Kidney (tissue), 14 donors: ENCODE results near the gene NAP1L5. TPM values are rescaled to one million over a fixed set of nuclear protein-coding genes. Genes with fewer than 3 reads are reported as not detected.

Experiments
- DNase-seq, 5 donors: peaks; one replicate each; pipeline ENCODE4 v3.0.0-alpha.2; 2013 to 2020
- FAIRE-seq: peaks from 2 replicates; lab custom pipeline; 2012; peaks lifted over from hg19 to GRCh38; lab: Jason Lieb, UNC
- H3K27ac ChIP-seq, 2 donors: one replicate each; pipeline ENCODE4 v1.7.0; 2013; ENCODE audit warnings: low read depth in 2 of 2, low read length in 2 of 2, inconsistent platforms in 1 of 2
- H3K27me3 ChIP-seq: one replicate; pipeline ENCODE4 v1.7.1; 2013; ENCODE audit warnings: low read length, inconsistent platforms; ENCODE audit not compliant: control insufficient read depth, insufficient read depth
- H3K36me3 ChIP-seq, 3 donors: one replicate each; pipeline versions ENCODE4 v1.7.0 to v1.7.1; 2013; ENCODE audit warnings: low read length in 3 of 3, control low read depth in 1 of 3, inconsistent platforms in 1 of 3; ENCODE audit not compliant: insufficient read depth in 3 of 3, control insufficient read depth in 2 of 3
- H3K4me1 ChIP-seq, 3 donors: one replicate each; pipeline versions ENCODE4 v1.7.0 to v1.7.1; 2013; ENCODE audit warnings: low read length in 3 of 3, inconsistent platforms in 1 of 3, low read depth in 1 of 3; ENCODE audit not compliant: control insufficient read depth in 2 of 3, insufficient read depth in 2 of 3
- H3K4me3 ChIP-seq, 3 donors: one replicate each; pipeline versions ENCODE4 v1.7.0 to v1.8.1; 2013; ENCODE audit warnings: low read length in 3 of 3, control low read depth in 1 of 3, inconsistent platforms in 1 of 3
- H3K9ac ChIP-seq, 3 donors: one replicate each; pipeline versions ENCODE4 v1.7.0 to v1.7.1; 2013; ENCODE audit warnings: low read length in 3 of 3, control low read depth in 1 of 3, inconsistent platforms in 1 of 3
- H3K9me3 ChIP-seq, 3 donors: one replicate each; pipeline versions ENCODE4 v1.7.0 to v1.7.1; 2013; ENCODE audit warnings: low read length in 3 of 3, control low read depth in 1 of 3, inconsistent platforms in 1 of 3; ENCODE audit not compliant: control insufficient read depth in 2 of 3, insufficient read depth in 1 of 3
- CTCF ChIP-seq: IDR thresholded peaks from 3 replicates; pipeline ENCODE4 v1.5.1; 2012; ENCODE audit warnings: mild to moderate bottlenecking, moderate library complexity, borderline replicate concordance; ENCODE audit not compliant: insufficient read depth; ENCODE audit errors: extremely low read depth
- intact Hi-C: fragments of 100-400 bp; cut with DNase I; formaldehyde crosslinking; loops from one replicate; pipeline ENCODE4 v1.11.1; 2022
- polyA plus RNA-seq: library from polyadenylated mRNA; stranded (reverse); fragments of 350-450 nt; fragmentation: Illumina TruSeq; extraction: RNeasy Lipid Tissue Mini Kit (QIAGEN cat#74804); gene quantifications from one replicate; pipeline ENCODE4 v1.2.3, GENCODE V29; 2014; ENCODE audit warnings: low read depth, low replicate concordance; ENCODE audit not compliant: insufficient read depth
- total RNA-seq: library from RNA; stranded (reverse); fragmentation: NEBNext Ultra II Directional; extraction: Animal tissue kit (Norgen Biotek cat#: 25700); gene quantifications from one replicate; pipeline ENCODE4 v1.2.1, GENCODE V29; 2021
- donor health status: control.
- donor health status: control.
- donor health status: control.
- donor health status: control.
- donor health status: control.
- donor health status: DM: yes; HTN: yes; CAD: no.
- donor health status: Normal renal cell carcinoma (clear cell type).

The NAP1L5 gene
- total and polyA plus RNA-seq, 2 donors from 2014 or later = 5.9 to 12.4 TPM

GRCh38 chr4:88744609-88745008 is 47.0 kb upstream of the NAP1L5 start:
- TF ChIP-seq CTCF = no peak
- H3K36me3 ChIP-seq = peaks cover 4 to 28% (median 22%) of the 10 kb centered on the region in 3 donors
- no peak for FAIRE-seq

GRCh38 chr4:88743696-88744095 is 46.1 kb upstream of the NAP1L5 start:
- no peak for DNase-seq
- peaks cover 0 to 12% (median 8%) of the 10 kb centered on the region in 3 donors for H3K4me1 ChIP-seq
- H3K9me3 ChIP-seq = no peaks in the 10 kb centered on the region
- no peak overlapping the region for H3K4me3 ChIP-seq
- no peaks in the 10 kb centered on the region for H3K27me3 ChIP-seq
- intact Hi-C loops = no loop called here
- no peak overlapping the region for H3K27ac ChIP-seq
- H3K36me3 ChIP-seq = peaks cover 6 to 24% (median 19%) of the 10 kb centered on the region in 3 donors
- no peak overlapping the region for H3K9ac ChIP-seq
- FAIRE-seq = no peak
- no peak for TF ChIP-seq CTCF

More at GRCh38 chr4:88744609-88745008, 47.0 kb upstream of the NAP1L5 start:
- no peaks in the 10 kb centered on the region for H3K27me3 ChIP-seq
- H3K9ac ChIP-seq = no peak overlapping the region
- H3K9me3 ChIP-seq = no peaks in the 10 kb centered on the region
- peaks cover 0 to 10% (median 6%) of the 10 kb centered on the region in 3 donors for H3K4me1 ChIP-seq
- no peak overlapping the region for H3K27ac ChIP-seq
- no peak overlapping the region for H3K4me3 ChIP-seq
- no peak for DNase-seq
- intact Hi-C loops = no loop called here

GRCh38 chr4:88742561-88742960 is 44.9 kb upstream of the NAP1L5 start:
- DNase-seq (no peak), FAIRE-seq (no peak)
- TF ChIP-seq CTCF = no peak
- Histone ChIP-seq H3K36me3 (peaks cover 4 to 19% (median 13%) of the 10 kb centered on the region in 3 donors), H3K9ac (no peak overlapping the region), H3K4me1 (peaks cover 0 to 22% (median 18%) of the 10 kb centered on the region in 3 donors), H3K9me3 (no peaks in the 10 kb centered on the region), H3K4me3 (no peak overlapping the region), H3K27ac (no peak overlapping the region), H3K27me3 (no peaks in the 10 kb centered on the region)
- intact Hi-C loops = no loop called here

GRCh38 chr4:88738180-88738579 is 40.6 kb upstream of the NAP1L5 start:
- no peak for TF ChIP-seq CTCF
- Histone ChIP-seq H3K4me1 (peaks cover 0 to 20% (median 15%) of the 10 kb centered on the region in 3 donors), H3K4me3 (peak overlapping the region in 2 of 3 donors; percentile 59 to 66), H3K9me3 (no peaks in the 10 kb centered on the region), H3K27me3 (no peaks in the 10 kb centered on the region), H3K9ac (no peak overlapping the region), H3K27ac (peak overlapping the region; percentile 78 to 80), H3K36me3 (peaks cover 4 to 11% (median 9%) of the 10 kb centered on the region in 3 donors)
- DNase-seq (peak in 2 of 5 donors; percentile 18 to 29), FAIRE-seq (no peak)
- intact Hi-C loops = no loop called here
